OCI-LY7 (cell line): Measurements from ENCODE around the gene FLT3.

Experiments
- CTCF ChIP-seq: fragments of 200-600 bp; sonication (generic); conservative IDR thresholded peaks from 2 replicates; pipeline ENCODE4 v1.5.1; 2014; ENCODE audit warnings: mild to moderate bottlenecking, antibody characterized with exemption, low read length, moderate library complexity, mixed read lengths
- EZH2phosphoT487 ChIP-seq: fragments of 200-600 bp; sonication (generic); IDR thresholded peaks from 2 replicates; pipeline ENCODE4 v1.6.1; 2018; ENCODE audit warnings: low read depth, borderline replicate concordance, mild to moderate bottlenecking, mixed run types, antibody characterized with exemption, low read length, moderate library complexity, mixed read lengths

- TF ChIP-seq CTCF = no peak
- no peak for TF ChIP-seq EZH2phosphoT487
Measured at GRCh38 chr13:28136916-28137315, 36.5 kb upstream of the FLT3 start.
